HG02798 (cell line): ENCODE data around the gene SCGB1C1.

Experiments
- ATAC-seq: cut with Tn5 transposase; IDR thresholded peaks from one replicate; pipeline ENCODE4 v1.9.1; 2021; ENCODE audit warnings: mild to moderate bottlenecking; ENCODE audit not compliant: unreplicated experiment, poor library complexity

SCGB1C1 gene

GRCh38 chr11:204587-205109 is 11.8 kb downstream of the SCGB1C1 start:
- ATAC-seq = no peak

- ATAC-seq = no peak
These were observed 12.5 kb downstream of the SCGB1C1 start for GRCh38 chr11:205221-206001.

- ATAC-seq = no peak
These were observed 13.1 kb downstream of the SCGB1C1 start for GRCh38 chr11:206002-206384.

DNA sequence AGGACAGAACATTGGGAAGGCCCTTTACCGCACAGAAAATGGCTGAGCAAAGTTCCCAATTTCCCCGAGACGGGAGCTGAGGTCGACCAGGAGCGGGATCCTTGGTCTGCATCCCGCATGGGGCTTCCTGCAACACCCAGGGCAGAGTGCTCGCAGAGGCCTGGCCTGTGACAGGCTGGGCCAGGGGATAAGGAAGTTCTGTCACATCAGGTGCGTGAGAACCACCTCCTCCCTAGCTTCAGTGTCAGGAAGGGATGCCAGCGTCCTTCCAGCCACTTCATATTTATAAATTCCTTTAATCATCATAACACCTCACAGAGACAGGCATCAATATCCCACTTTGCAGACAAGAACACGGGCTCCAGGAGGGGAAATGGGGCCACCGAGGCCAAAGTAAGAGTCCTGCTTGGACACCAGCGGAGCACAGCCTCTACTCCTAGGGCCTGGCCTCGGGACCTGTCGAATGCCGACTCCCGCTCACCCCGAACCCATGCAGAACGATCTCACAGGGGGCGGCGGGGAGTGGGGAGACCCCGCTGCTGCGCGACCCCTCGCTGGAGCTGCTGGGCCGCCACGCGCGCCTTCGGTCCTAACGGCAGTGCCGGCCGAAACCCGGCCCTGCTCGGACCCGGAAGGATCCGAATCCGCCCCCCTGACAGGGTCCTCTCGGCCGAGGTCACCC is 13.8 kb downstream of the SCGB1C1 start:
- no peak for ATAC-seq

GRCh38 chr11:207208-207862 is 14.5 kb downstream of the SCGB1C1 start, which contains the start of the genes BET1L and RIC8A:
Gene BET1L, minus strand, starts transcription at chr11:207399. Its CDS starts 78 bp downstream, at chr11:207321.
Gene RIC8A, plus strand, starts transcription at chr11:207708. Its CDS starts 1,147 bp downstream, at chr11:208855.
- ATAC-seq = peak; percentile 85

DNA sequence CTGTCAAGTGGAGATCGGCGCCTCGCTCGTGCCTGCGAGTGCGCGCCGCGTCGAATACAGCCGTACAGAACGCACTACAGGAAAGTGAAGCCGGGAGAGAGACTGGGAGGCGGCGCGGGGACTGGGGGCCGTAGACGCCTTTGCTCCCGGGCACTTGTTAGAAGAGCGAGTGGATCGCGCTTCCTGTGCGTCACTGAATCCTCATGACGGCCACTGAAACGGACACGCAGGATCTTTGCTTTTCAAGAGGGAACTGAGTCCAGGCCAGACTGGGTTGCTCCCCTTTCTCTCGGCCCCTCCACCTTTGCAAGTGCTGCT is 14.9 kb downstream of the SCGB1C1 start:
- ATAC-seq = no peak

DNA sequence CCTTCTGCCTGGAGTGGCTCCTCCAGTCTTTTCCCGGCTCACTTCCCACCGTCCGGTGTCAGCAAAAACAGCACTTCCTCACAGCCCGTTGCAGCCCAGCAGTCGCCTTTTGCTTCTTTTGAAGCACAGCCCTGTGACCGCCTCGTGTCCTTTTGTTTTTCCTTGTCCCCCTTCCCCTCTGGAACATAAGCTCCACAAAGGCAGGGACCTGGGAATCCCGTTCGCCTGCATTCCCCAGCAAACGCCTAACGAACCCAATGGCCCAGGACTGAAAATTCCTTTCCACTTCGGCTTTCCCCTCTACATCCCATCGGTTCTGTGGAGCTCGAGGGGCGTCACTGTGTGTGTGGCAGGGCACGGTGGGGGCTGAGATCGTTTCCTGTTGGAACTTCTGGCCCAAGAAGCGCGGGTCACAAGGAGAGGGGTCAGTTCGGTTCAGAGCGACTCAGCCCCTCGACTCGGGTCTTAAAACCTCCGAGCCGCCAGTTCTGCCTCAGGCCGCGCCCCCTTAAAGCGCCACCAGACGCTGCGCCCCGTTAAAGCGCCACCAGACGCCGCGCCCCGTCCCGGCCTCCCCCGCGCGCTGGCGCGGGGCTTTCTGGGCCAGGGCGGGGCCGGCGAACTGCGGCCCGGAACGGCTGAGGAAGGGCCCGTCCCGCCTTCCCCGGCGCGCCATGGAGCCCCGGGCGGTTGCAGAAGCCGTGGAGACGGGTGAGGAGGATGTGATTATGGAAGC is 15.5 kb downstream of the SCGB1C1 start:
- ATAC-seq = peak; percentile 47

DNA sequence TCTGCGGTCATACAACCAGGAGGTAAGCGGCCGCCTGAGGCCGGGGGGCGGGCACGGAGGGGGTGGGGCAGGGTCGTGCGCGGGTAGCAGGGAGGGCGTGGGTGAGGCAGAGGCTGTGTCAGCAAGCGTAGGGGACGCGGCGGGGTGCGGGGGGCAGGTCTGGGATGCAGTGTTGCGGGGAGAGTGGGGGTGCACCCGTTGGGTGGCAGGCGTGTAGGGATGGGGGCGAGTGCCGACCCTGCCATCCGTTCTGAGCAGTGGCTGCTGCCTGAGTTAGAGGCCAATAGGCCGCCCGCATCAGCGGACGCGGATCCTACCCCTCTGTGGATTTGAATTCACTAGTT is 16.0 kb downstream of the SCGB1C1 start:
- ATAC-seq = no peak

GRCh38 chr11:209275-210121 is 16.6 kb downstream of the SCGB1C1 start:
- ATAC-seq = no peak

GRCh38 chr11:210122-210802 is 17.4 kb downstream of the SCGB1C1 start:
- no peak for ATAC-seq

GRCh38 chr11:210803-211180 is 17.9 kb downstream of the SCGB1C1 start:
- ATAC-seq = no peak

- ATAC-seq = no peak
These were observed 18.4 kb downstream of the SCGB1C1 start for GRCh38 chr11:211295-211694.

GRCh38 chr11:211741-212140 is 18.9 kb downstream of the SCGB1C1 start:
- no peak for ATAC-seq

DNA sequence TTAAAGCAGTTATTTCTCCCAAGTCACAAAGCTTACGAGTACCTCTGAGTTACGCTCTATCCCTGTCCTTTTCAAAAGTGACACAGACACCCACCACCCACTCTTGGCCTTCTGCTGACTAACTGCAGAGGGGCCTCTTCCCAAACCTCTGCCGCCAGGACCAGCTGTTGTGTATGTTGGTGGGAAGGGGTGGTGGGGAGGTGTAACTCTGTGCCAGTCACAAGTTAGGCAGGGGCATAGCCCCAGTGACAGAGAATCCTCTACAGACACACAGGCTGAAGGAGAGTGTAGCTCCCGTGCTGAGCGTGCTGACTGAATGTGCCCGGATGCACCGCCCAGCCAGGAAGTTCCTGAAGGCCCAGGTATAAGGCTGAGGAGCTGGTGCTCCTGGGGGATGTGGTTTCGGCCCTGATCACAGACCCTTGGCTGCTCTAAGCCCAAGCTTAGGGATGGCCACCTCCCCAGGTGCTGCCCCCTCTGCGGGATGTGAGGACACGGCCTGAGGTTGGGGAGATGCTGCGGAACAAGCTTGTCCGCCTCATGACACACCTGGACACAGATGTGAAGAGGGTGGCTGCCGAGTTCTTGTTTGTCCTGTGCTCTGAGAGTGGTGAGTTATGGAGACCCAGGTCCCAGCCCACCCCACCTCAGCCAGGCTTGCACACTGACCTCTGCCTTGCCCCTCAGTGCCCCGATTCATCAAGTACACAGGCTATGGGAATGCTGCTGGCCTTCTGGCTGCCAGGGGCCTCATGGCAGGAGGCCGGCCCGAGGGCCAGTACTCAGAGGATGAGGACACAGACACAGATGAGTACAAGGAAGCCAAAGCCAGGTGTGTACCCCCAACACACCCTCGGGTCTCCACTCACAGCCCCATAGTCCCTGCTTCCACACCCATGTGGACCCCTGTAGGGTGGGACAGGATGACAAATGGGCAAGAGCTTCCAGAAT is 19.5 kb downstream of the SCGB1C1 start:
- ATAC-seq = no peak

DNA sequence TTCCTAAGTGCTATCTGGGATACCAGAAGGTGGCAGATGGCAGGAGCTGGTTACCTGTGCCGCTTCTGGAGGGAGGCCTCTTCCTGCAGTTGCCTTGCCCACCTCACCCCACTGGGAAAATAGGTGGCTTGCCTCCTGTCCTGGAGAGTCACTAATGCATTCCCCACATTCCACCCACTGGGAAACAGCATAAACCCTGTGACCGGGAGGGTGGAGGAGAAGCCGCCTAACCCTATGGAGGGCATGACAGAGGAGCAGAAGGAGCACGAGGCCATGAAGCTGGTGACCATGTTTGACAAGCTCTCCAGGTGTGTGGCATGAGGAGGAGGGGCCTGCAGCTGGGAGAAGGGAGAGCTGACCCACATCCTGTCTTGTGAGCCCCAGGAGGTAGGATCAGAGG is 20.2 kb downstream of the SCGB1C1 start:
- no peak for ATAC-seq

DNA sequence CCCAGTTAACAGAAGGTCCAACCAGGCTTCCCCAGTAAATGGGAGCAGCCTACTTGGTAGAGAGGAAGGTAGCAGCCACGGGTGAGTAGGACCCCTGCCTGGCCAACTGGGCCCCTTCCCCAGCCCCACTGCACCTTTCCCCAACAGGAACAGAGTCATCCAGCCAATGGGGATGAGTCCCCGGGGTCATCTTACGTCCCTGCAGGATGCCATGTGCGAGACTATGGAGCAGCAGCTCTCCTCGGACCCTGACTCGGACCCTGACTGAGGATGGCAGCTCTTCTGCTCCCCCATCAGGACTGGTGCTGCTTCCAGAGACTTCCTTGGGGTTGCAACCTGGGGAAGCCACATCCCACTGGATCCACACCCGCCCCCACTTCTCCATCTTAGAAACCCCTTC is 21.2 kb downstream of the SCGB1C1 start:
- no peak for ATAC-seq

GRCh38 chr11:215581-216037 is 22.7 kb downstream of the SCGB1C1 start:
- ATAC-seq = no peak
